Fibroblast of lung (primary cell): ENCODE data around the gene CLEC4G. TPM values are rescaled to one million over a fixed set of nuclear protein-coding genes. Genes with fewer than 3 reads are reported as not detected.

Experiments
- DNase-seq, 2 donors: peaks; one replicate each; pipeline versions ENCODE4 v3.0.0 to v3.0.0-alpha.2; 2010; ENCODE audit warnings: low read depth in 2 of 2
- H2AFZ ChIP-seq: 2 replicates; pipeline ENCODE4 v1.5.1; 2012; ENCODE audit warnings: low read length, control low read depth, inconsistent platforms
- H3K27ac ChIP-seq: 2 replicates; pipeline ENCODE4 v1.5.1; 2011; ENCODE audit warnings: low read length, control low read depth; ENCODE audit not compliant: insufficient read depth
- H3K27me3 ChIP-seq: 2 replicates; pipeline ENCODE4 v1.5.1; 2011; ENCODE audit warnings: mild to moderate bottlenecking, low read length; ENCODE audit not compliant: control insufficient read depth, insufficient read depth
- H3K36me3 ChIP-seq: 2 replicates; pipeline ENCODE4 v1.5.1; 2011; ENCODE audit warnings: low read length; ENCODE audit not compliant: control insufficient read depth, insufficient read depth
- H3K4me1 ChIP-seq: 2 replicates; pipeline ENCODE4 v1.5.1; 2011; ENCODE audit warnings: low read length; ENCODE audit not compliant: control insufficient read depth, insufficient read depth; ENCODE audit errors: extremely low read depth
- H3K4me2 ChIP-seq: 2 replicates; pipeline ENCODE4 v1.5.1; 2011; ENCODE audit warnings: low read length, control low read depth; ENCODE audit not compliant: insufficient read depth; ENCODE audit errors: extremely low read depth
- H3K4me3 ChIP-seq, 4 experiments: fragments of 200-600 bp in 1 of 4; sonication (generic) in 1 of 4; replicated peaks in 1 of 4; 2 replicates each; pipeline ENCODE4 v1.5.1; 2011 to 2016; ENCODE audit warnings: low read length in 4 of 4, low read depth in 3 of 4, mild to moderate bottlenecking in 3 of 4, control low read depth in 2 of 4, inconsistent platforms in 1 of 4, mixed read lengths in 1 of 4; ENCODE audit not compliant: insufficient read depth in 1 of 4; ENCODE audit errors: control extremely low read depth in 1 of 4
- H3K79me2 ChIP-seq: 2 replicates; pipeline ENCODE4 v1.5.1; 2012; ENCODE audit warnings: mild to moderate bottlenecking, low read length, inconsistent platforms; ENCODE audit not compliant: control insufficient read depth, insufficient read depth
- H3K9ac ChIP-seq: 2 replicates; pipeline ENCODE4 v1.5.1; 2011; ENCODE audit warnings: mild to moderate bottlenecking, low read length, control low read depth; ENCODE audit not compliant: insufficient read depth
- H3K9me3 ChIP-seq: 2 replicates; pipeline ENCODE4 v1.5.1; 2012; ENCODE audit warnings: low read depth, low read length; ENCODE audit not compliant: control insufficient read depth, insufficient read depth
- H4K20me1 ChIP-seq: 2 replicates; pipeline ENCODE4 v1.5.1; 2011; ENCODE audit warnings: low read length; ENCODE audit not compliant: control insufficient read depth, insufficient read depth; ENCODE audit errors: extremely low read depth
- EZH2 ChIP-seq: IDR thresholded peaks from 2 replicates; pipeline ENCODE4 v1.5.1; 2012; ENCODE audit warnings: low read length, control low read depth, mild to moderate bottlenecking; ENCODE audit errors: missing control alignments
- polyA plus RNA-seq, 2 donors: library from polyadenylated mRNA; depleted of rRNA in 1 of 2; stranded (reverse) in 1 of 2; unstranded in 1 of 2; fragments of >200 nt; gene quantifications; 2 replicates each; pipeline ENCODE4 v1.2.1, GENCODE V29; 2011 to 2012; ENCODE audit warnings: missing spikeins in 1 of 2
- total RNA-seq: library from RNA; depleted of rRNA; stranded (reverse); fragments of >200 nt; gene quantifications from 2 replicates; pipeline ENCODE4 v1.2.1, GENCODE V29; 2014
- TF ChIP-seq, protein P1 (sequence below), 2 donors: IDR thresholded peaks in 1 of 2; conservative IDR thresholded peaks in 1 of 2; 1 replicate in 1 of 2; 2 replicates in 1 of 2; pipeline ENCODE4 v1.5.1; 2011 to 2012; ENCODE audit warnings: low read length in 2 of 2, control low read depth in 1 of 2, inconsistent platforms in 1 of 2, low read depth in 1 of 2, mild to moderate bottlenecking in 1 of 2

The CLEC4G gene
- total and polyA plus RNA-seq, 2 donors (not counting 1 experiment from before 2014, with no cell fraction given) = not detected

DNA sequence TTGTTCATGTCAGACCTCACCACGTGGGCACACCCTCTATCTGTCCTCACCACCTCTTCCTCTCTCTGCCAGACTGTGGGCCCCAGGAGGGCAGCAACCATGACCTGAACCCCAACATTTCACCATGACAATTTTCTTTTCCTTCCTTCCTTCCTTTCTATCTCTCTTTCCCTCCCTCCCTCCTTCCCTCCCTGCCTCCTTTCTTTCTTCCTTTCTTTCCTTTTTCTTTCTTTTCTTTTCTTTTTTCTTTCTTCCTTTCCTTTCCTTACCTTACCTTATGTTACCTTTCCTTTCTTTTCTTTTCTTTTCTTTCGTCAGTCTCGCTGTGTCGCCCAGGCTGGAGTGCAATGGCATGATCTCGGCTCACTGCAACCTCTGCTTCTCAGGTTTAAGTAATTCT lies 21.3 kb downstream of the CLEC4G start:
- Histone ChIP-seq H3K4me1 (no peaks in the 10 kb centered on the region), H3K27me3 (no peaks in the 10 kb centered on the region), H3K9ac (no peak overlapping the region), H3K4me2 (no peak overlapping the region), H3K4me3 (no peak overlapping the region), H3K27ac (no peak overlapping the region), H4K20me1 (no peaks in the 10 kb centered on the region), H3K79me2 (no peaks in the 10 kb centered on the region), H3K9me3 (no peaks in the 10 kb centered on the region), H3K36me3 (no peaks in the 10 kb centered on the region), H2AFZ (no peak overlapping the region)
- TF ChIP-seq, protein P1, sequence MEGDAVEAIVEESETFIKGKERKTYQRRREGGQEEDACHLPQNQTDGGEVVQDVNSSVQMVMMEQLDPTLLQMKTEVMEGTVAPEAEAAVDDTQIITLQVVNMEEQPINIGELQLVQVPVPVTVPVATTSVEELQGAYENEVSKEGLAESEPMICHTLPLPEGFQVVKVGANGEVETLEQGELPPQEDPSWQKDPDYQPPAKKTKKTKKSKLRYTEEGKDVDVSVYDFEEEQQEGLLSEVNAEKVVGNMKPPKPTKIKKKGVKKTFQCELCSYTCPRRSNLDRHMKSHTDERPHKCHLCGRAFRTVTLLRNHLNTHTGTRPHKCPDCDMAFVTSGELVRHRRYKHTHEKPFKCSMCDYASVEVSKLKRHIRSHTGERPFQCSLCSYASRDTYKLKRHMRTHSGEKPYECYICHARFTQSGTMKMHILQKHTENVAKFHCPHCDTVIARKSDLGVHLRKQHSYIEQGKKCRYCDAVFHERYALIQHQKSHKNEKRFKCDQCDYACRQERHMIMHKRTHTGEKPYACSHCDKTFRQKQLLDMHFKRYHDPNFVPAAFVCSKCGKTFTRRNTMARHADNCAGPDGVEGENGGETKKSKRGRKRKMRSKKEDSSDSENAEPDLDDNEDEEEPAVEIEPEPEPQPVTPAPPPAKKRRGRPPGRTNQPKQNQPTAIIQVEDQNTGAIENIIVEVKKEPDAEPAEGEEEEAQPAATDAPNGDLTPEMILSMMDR (conservative IDR thresholded peaks at IDR 0.05 in 1 of 2, IDR thresholded peaks at IDR 0.05 in 1 of 2; ENCODE audit: low read depth in 1 of 2, low read length in 2 of 2) = no peak
- TF ChIP-seq EZH2 = no peak
- DNase-seq = no peak

- H3K4me3 ChIP-seq = no peak overlapping the region
- no peaks in the 10 kb centered on the region for H3K36me3 ChIP-seq
- no peak for TF ChIP-seq EZH2
- TF ChIP-seq, protein P1 (conservative IDR thresholded peaks at IDR 0.05 in 1 of 2, IDR thresholded peaks at IDR 0.05 in 1 of 2; ENCODE audit: low read depth in 1 of 2, low read length in 2 of 2) = no peak
- no peaks in the 10 kb centered on the region for H3K79me2 ChIP-seq
- no peak overlapping the region for H3K27ac ChIP-seq
- H3K9ac ChIP-seq = no peak overlapping the region
- no peaks in the 10 kb centered on the region for H4K20me1 ChIP-seq
- no peak overlapping the region for H3K4me2 ChIP-seq
- no peaks in the 10 kb centered on the region for H3K4me1 ChIP-seq
- H2AFZ ChIP-seq = no peak overlapping the region
- H3K27me3 ChIP-seq = no peaks in the 10 kb centered on the region
- H3K9me3 ChIP-seq = no peaks in the 10 kb centered on the region
- no peak for DNase-seq
Observed at GRCh38 chr19:7709932-7710460, 21.9 kb downstream of the CLEC4G start.

DNA sequence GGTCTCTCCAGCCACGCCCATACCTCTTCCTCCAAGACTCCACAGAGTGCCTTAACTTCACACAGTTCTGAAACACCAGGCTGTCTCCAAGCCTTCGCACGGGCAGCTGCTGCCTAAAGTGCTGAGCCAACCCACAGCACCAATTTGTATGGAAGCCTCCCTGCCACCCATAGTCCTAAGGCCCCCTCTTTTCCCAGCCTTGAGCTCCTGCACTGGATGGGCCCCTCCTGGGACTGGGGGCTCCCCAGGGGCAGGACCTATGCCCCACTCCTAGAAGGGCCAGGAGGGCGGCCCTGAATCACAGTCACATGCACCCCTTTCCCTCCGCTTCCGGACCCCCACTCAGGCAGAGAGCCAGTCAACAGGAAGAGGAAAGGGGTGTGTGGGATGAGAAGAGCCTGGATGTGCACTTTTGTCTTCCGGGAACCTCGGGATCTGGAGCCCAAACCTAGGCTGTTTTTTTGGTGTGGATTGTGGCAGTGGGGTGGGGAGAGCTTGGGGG lies 24.9 kb downstream of the CLEC4G start:
- Histone ChIP-seq H3K4me1 (no peaks in the 10 kb centered on the region), H3K4me3 (no peak overlapping the region), H3K27me3 (no peaks in the 10 kb centered on the region), H2AFZ (no peak overlapping the region), H4K20me1 (no peaks in the 10 kb centered on the region), H3K36me3 (no peaks in the 10 kb centered on the region), H3K27ac (no peak overlapping the region), H3K9me3 (no peaks in the 10 kb centered on the region), H3K9ac (no peak overlapping the region), H3K79me2 (no peaks in the 10 kb centered on the region), H3K4me2 (no peak overlapping the region)
- no peak for DNase-seq
- TF ChIP-seq, protein P1 (conservative IDR thresholded peaks at IDR 0.05 in 1 of 2, IDR thresholded peaks at IDR 0.05 in 1 of 2; ENCODE audit: low read depth in 1 of 2, low read length in 2 of 2) = no peak
- TF ChIP-seq EZH2 = no peak
